Chondrocyte (in vitro differentiated cells): ENCODE data around the gene SLC6A6. TPM values are rescaled to one million over a fixed set of nuclear protein-coding genes. Genes with fewer than 3 reads are reported as not detected.

Experiments
- DNase-seq: peaks from one replicate; pipeline ENCODE4 v3.0.0; 2021; ENCODE audit warnings: mixed read lengths, low spot score
- H3K27ac Mint-ChIP-seq: one replicate; pipeline ENCODE4 v1.8.0; 2021; ENCODE audit warnings: mild to moderate bottlenecking, moderate library complexity, mixed read lengths; ENCODE audit not compliant: unreplicated experiment
- H3K27me3 Mint-ChIP-seq: 2 replicates; pipeline ENCODE4 v1.8.0; 2021; ENCODE audit warnings: low read depth, mixed read lengths
- H3K36me3 Mint-ChIP-seq: 2 replicates; pipeline ENCODE4 v1.8.0; 2021; ENCODE audit warnings: low read depth, mixed read lengths
- H3K4me1 Mint-ChIP-seq: 2 replicates; pipeline ENCODE4 v1.8.0; 2021; ENCODE audit warnings: low read depth, mild to moderate bottlenecking, mixed read lengths
- H3K4me3 Mint-ChIP-seq: one replicate; pipeline ENCODE4 v1.8.0; 2021; ENCODE audit warnings: mild to moderate bottlenecking, moderate library complexity, mixed read lengths; ENCODE audit not compliant: unreplicated experiment
- H3K9me3 Mint-ChIP-seq: 2 replicates; pipeline ENCODE4 v1.8.0; 2021; ENCODE audit warnings: low read depth, mixed read lengths
- total RNA-seq: library from RNA; stranded (reverse); gene quantifications from 3 replicates; pipeline ENCODE4 v1.2.1, GENCODE V29; 2021
- TF ChIP-seq, protein P1 (sequence below): fragments of 200-600 bp; sonication (generic); IDR thresholded peaks from 2 replicates; pipeline ENCODE4 v1.5.0; 2021; ENCODE audit warnings: antibody characterized with exemption, mild to moderate bottlenecking, moderate library complexity

SLC6A6 gene
- total RNA-seq, 1 donor from 2014 or later = 46.0 TPM

DNA sequence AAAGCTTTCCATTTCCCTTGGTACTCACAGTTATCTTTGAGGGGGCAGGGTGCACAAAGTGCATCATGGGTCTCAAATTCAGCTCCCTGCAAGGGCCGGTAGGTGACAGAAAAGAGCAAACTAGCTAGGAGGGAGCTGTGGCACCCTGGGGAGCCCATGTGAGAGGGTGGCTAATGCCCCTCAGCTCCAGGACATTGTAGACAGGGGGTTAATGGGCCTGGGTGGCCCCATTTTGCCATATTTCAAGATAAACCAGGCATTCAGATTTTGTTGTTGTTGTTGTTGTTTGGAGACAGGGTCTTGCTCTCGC is 3.7 kb upstream of the SLC6A6 start:
- peaks cover 38% of the 10 kb centered on the region for H3K4me1 Mint-ChIP-seq

DNA sequence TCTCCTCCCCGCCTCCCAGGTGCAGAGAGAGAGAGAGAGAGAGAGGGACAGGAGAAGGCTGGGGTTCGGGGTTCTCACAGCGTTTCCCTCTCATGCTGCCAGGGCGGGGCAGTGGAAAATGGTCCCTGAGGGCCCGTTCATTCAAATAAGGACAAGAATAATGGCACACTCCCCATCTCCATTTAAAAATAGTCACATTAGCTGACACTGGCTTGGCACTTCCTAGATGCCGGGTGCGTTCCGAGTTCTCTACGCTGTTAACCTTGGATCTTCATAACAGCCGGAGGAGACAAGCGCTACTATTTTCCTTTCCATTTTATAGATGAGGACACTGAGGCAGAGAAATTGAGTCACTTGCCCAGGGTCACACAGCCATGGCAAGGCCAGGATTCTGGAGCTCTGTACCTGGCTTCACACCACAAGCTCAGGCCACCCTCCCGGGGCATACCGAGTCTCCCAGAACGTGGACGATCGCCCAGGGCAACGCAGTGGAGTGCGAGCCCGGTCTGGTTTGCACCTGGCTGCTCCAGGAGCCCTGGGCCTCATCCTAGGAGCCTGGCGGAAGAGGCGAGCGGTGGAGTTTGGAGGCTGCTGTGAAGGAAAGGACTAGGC is 608 bp upstream of the SLC6A6 start:
- Mint-ChIP-seq H3K27ac (no peak overlapping the region), H3K27me3 (no peaks in the 10 kb centered on the region), H3K4me1 (peaks cover 41% of the 10 kb centered on the region)

More for the DNA sequence above, 3.7 kb upstream of the SLC6A6 start:
- Mint-ChIP-seq H3K4me3 (no peak overlapping the region), H3K9me3 (no peaks in the 10 kb centered on the region), H3K27me3 (no peaks in the 10 kb centered on the region), H3K36me3 (no peaks in the 10 kb centered on the region), H3K27ac (no peak overlapping the region)
- TF ChIP-seq, protein P1, sequence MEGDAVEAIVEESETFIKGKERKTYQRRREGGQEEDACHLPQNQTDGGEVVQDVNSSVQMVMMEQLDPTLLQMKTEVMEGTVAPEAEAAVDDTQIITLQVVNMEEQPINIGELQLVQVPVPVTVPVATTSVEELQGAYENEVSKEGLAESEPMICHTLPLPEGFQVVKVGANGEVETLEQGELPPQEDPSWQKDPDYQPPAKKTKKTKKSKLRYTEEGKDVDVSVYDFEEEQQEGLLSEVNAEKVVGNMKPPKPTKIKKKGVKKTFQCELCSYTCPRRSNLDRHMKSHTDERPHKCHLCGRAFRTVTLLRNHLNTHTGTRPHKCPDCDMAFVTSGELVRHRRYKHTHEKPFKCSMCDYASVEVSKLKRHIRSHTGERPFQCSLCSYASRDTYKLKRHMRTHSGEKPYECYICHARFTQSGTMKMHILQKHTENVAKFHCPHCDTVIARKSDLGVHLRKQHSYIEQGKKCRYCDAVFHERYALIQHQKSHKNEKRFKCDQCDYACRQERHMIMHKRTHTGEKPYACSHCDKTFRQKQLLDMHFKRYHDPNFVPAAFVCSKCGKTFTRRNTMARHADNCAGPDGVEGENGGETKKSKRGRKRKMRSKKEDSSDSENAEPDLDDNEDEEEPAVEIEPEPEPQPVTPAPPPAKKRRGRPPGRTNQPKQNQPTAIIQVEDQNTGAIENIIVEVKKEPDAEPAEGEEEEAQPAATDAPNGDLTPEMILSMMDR = no peak
- no peak for DNase-seq

DNA sequence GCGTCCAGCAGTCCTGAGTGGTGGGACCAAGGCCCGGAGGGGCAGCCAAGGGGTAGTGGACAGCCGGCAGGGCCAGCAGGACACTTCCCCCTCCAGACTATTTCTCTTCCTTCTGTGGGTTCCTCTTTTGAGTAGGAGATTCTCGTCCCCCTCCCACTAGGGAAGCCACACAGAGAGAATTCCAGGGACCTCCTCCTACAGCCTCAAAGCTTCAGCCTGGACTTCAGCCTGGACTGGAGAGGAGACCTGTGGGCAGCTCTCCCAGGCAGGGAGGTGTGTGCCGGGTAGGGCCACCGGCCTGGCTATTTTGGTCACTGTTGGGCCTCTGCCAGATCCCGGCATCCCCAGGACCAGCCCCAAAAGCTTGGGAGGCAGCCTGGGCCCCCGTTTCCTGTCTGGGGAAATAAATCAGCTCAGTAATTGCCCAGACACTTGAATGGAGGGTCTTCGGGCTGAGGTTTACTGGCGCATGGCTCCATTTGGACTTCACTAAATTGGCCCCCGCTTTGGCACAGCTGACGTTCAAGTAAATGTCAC is 1.3 kb downstream of the SLC6A6 start:
- no peaks in the 10 kb centered on the region for H3K9me3 Mint-ChIP-seq
- DNase-seq = no peak
- no peaks in the 10 kb centered on the region for H3K36me3 Mint-ChIP-seq
- peak overlapping the region; percentile 41 for H3K27ac Mint-ChIP-seq
- H3K4me3 Mint-ChIP-seq = peak overlapping the region; percentile 84
- H3K27me3 Mint-ChIP-seq = no peaks in the 10 kb centered on the region
- peaks cover 43% of the 10 kb centered on the region for H3K4me1 Mint-ChIP-seq
- TF ChIP-seq, protein P1 = no peak

More for the DNA sequence above, 608 bp upstream of the SLC6A6 start:
- TF ChIP-seq, protein P1 = no peak
- H3K9me3 Mint-ChIP-seq = no peaks in the 10 kb centered on the region
- no peak for DNase-seq
- no peaks in the 10 kb centered on the region for H3K36me3 Mint-ChIP-seq
- peak overlapping the region; percentile 77 for H3K4me3 Mint-ChIP-seq

DNA sequence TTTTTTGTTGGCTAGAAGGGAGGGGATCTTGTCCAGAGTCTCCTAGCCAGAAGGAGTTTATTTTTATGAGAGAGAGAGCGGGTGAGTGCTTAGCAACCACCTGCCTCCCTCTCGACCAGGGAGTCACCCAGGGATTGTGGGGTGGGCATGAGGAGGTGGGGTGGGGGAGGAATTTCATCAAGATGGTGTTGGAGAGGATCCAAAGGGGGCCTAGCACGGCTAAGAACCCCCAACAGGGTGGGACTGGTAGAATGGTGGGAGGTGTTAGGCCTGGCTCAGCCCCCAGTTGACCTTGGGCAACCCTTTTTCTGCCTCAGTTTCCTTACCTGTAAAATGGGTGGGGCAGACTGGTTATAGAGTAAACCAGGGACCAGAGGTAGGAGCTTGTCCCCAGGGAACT is 1.8 kb downstream of the SLC6A6 start:
- Mint-ChIP-seq H3K27me3 (no peaks in the 10 kb centered on the region), H3K9me3 (no peaks in the 10 kb centered on the region), H3K4me3 (peak overlapping the region; percentile 84), H3K36me3 (no peaks in the 10 kb centered on the region), H3K27ac (peak overlapping the region; percentile 41), H3K4me1 (peaks cover 45% of the 10 kb centered on the region)
- TF ChIP-seq, protein P1 = no peak
- no peak for DNase-seq

DNA sequence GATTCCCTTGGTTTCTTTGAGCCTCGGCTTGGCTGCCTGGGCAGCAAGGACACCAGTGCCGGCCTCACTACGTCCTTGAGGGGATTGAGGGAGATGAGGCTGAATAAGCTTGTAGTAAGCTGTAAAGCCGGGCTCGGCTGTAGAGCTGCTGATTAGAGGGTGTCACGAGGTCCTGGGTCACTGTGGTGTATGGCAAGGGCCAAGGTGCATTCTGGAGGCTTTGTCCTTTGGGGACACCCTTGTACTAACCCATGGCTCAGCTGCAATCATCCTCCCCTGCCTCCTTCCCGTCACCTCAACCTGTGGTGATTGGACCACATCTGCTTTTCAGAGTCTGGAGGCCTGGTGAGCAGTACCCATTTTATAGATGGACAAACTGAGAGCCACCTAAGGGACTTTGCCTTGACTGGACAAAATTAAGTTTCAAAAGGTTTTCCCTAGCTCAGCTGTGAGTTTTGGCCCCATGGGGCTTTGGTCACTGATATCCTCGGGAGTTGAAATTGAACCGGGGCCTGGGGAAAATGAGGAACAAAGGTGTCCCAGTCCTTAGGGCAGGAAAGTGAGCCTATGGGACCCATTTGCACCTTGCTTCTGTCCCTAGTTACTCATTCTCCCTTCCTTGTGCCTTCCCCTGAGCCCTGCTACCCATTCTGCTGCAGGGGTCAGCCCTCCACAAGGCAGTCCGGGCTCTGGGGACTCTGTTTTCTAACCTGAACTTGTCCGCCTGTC is 2.4 kb downstream of the SLC6A6 start:
- H3K9me3 Mint-ChIP-seq = no peaks in the 10 kb centered on the region

More for the DNA sequence above, 2.4 kb downstream of the SLC6A6 start:
- peaks cover 50% of the 10 kb centered on the region for H3K4me1 Mint-ChIP-seq
- no peak for DNase-seq
- TF ChIP-seq, protein P1 = no peak
- H3K27ac Mint-ChIP-seq = no peak overlapping the region
- H3K36me3 Mint-ChIP-seq = peaks cover 2% of the 10 kb centered on the region
- H3K4me3 Mint-ChIP-seq = peak overlapping the region; percentile 84
- no peaks in the 10 kb centered on the region for H3K27me3 Mint-ChIP-seq
